ENCODE measurements around the gene NAB1.

Gene NAB1

GRCh38 chr2:190649798-190650390 lies 1.0 kb downstream of the NAB1 start:
- no peak for TF ChIP-seq CTCF (IDR thresholded peaks at IDR 0.05; ENCODE audit: low read length)
- no peak for TF ChIP-seq EZH2 (IDR thresholded peaks at IDR 0.05; ENCODE audit: borderline replicate concordance, low read length)
- peak overlapping the region; percentile 96 for H3K4me3 ChIP-seq (ENCODE audit: low read depth, low read length, poor library complexity, severe bottlenecking)
- no peaks in the 10 kb centered on the region for H3K9me3 ChIP-seq (ENCODE audit: low read length)
- peak overlapping the region; percentile 86 for H3K9ac ChIP-seq (ENCODE audit: low read length)
- H3K9me2 ChIP-seq (ENCODE audit: low read depth, low read length): no peaks in the 10 kb centered on the region
- H3K36me3 ChIP-seq (ENCODE audit: insufficient read depth, low read length): no peaks in the 10 kb centered on the region
- H3K27me3 ChIP-seq (ENCODE audit: insufficient read depth, low read length): no peaks in the 10 kb centered on the region
- H3K4me2 ChIP-seq (ENCODE audit: low read length): peak overlapping the region; percentile 96
- no peaks in the 10 kb centered on the region for H4K20me1 ChIP-seq (ENCODE audit: insufficient read depth, low read length)
- H2AFZ ChIP-seq (ENCODE audit: low read length): peak overlapping the region; percentile 71; the same call in 1 of the 2 replicates
- H3F3A ChIP-seq (ENCODE audit: insufficient read depth, low read length): no peaks in the 10 kb centered on the region
- no peak overlapping the region for H3K27ac ChIP-seq (ENCODE audit: low read depth, low read length, poor library complexity, severe bottlenecking)
- H3K4me1 ChIP-seq (ENCODE audit: insufficient read depth, low read length, severe bottlenecking): peaks cover 23% of the 10 kb centered on the region
- H3K79me2 ChIP-seq (ENCODE audit: insufficient read depth, low read length): peaks cover 14% of the 10 kb centered on the region; the same call in 1 of the 2 replicates

GRCh38 chr2:190651413-190651812 lies 2.5 kb downstream of the NAB1 start:
- H3K9me2 ChIP-seq (ENCODE audit: low read depth, low read length): no peaks in the 10 kb centered on the region
- no peaks in the 10 kb centered on the region for H4K20me1 ChIP-seq (ENCODE audit: insufficient read depth, low read length)
- H2AFZ ChIP-seq (ENCODE audit: low read length): no peak overlapping the region
- no peaks in the 10 kb centered on the region for H3K36me3 ChIP-seq (ENCODE audit: insufficient read depth, low read length)
- no peak overlapping the region for H3K27ac ChIP-seq (ENCODE audit: low read depth, low read length, poor library complexity, severe bottlenecking)
- H3K4me1 ChIP-seq (ENCODE audit: insufficient read depth, low read length, severe bottlenecking): peaks cover 23% of the 10 kb centered on the region
- no peak overlapping the region for H3K4me3 ChIP-seq (ENCODE audit: low read depth, low read length, poor library complexity, severe bottlenecking)
- no peak overlapping the region for H3K9ac ChIP-seq (ENCODE audit: low read length)
- TF ChIP-seq CTCF (IDR thresholded peaks at IDR 0.05; ENCODE audit: low read length) (no peak), EZH2 (IDR thresholded peaks at IDR 0.05; ENCODE audit: borderline replicate concordance, low read length) (no peak)
- peaks cover 14% of the 10 kb centered on the region; the same call in 1 of the 2 replicates for H3K79me2 ChIP-seq (ENCODE audit: insufficient read depth, low read length)
- H3K4me2 ChIP-seq (ENCODE audit: low read length): no peak overlapping the region
- no peaks in the 10 kb centered on the region for H3F3A ChIP-seq (ENCODE audit: insufficient read depth, low read length)
- no peaks in the 10 kb centered on the region for H3K27me3 ChIP-seq (ENCODE audit: insufficient read depth, low read length)
- H3K9me3 ChIP-seq (ENCODE audit: low read length): no peaks in the 10 kb centered on the region

GRCh38 chr2:190653231-190653630 lies 4.3 kb downstream of the NAB1 start:
- Histone ChIP-seq H4K20me1 (ENCODE audit: insufficient read depth, low read length) (no peaks in the 10 kb centered on the region), H3K4me2 (ENCODE audit: low read length) (no peak overlapping the region)

More at GRCh38 chr2:190653231-190653630, 4.3 kb downstream of the NAB1 start:
- Histone ChIP-seq H3K9ac (ENCODE audit: low read length) (no peak overlapping the region), H3K4me3 (ENCODE audit: low read depth, low read length, poor library complexity, severe bottlenecking) (no peak overlapping the region), H3K79me2 (ENCODE audit: insufficient read depth, low read length) (peaks cover 14% of the 10 kb centered on the region; the same call in 1 of the 2 replicates), H3K4me1 (ENCODE audit: insufficient read depth, low read length, severe bottlenecking) (peaks cover 17% of the 10 kb centered on the region), H3K27me3 (ENCODE audit: insufficient read depth, low read length) (no peaks in the 10 kb centered on the region), H3K9me2 (ENCODE audit: low read depth, low read length) (no peaks in the 10 kb centered on the region), H3K36me3 (ENCODE audit: insufficient read depth, low read length) (no peaks in the 10 kb centered on the region), H2AFZ (ENCODE audit: low read length) (no peak overlapping the region), H3K27ac (ENCODE audit: low read depth, low read length, poor library complexity, severe bottlenecking) (no peak overlapping the region), H3K9me3 (ENCODE audit: low read length) (no peaks in the 10 kb centered on the region), H3F3A (ENCODE audit: insufficient read depth, low read length) (no peaks in the 10 kb centered on the region)
- TF ChIP-seq CTCF (IDR thresholded peaks at IDR 0.05; ENCODE audit: low read length): no peak
- TF ChIP-seq EZH2 (IDR thresholded peaks at IDR 0.05; ENCODE audit: borderline replicate concordance, low read length): no peak

All from OCI-LY1 (cell line).